ENCODE measurements around the gene DMRT1.

The DMRT1 gene

DNA sequence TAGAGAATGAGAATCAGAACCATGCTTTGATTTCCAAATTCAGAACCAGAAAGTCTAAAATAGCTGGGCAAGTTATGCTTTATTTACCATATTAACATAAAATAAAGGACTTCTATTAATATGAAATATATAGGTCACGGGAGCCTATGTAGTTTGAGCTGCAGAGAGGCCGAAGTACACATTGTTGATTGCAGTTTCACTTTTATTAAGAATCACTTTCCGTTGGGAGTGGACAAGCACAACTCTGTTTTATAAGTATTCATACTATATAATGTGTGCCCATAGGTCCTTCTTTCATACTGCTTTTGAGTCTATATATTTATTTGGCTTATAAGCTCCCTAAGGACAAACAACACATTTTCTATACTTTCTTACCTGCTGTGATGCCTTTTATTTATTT, 76.2 kb downstream of the DMRT1 start:
- no peak overlapping the region for H4K91ac ChIP-seq (ENCODE audit: low read depth, low read length, poor library complexity)
- H3K4me2 ChIP-seq (ENCODE audit: insufficient read depth, low read length, poor library complexity, severe bottlenecking) = no peak overlapping the region
- no peak for DNase-seq (ENCODE audit: low spot score)
- H3K18ac ChIP-seq (ENCODE audit: low read length) = no peak overlapping the region
- no peak overlapping the region for H2AK5ac ChIP-seq (ENCODE audit: low read depth, low read length)
- no peak overlapping the region for H3K14ac ChIP-seq (ENCODE audit: low read length)
- H3K4me1 ChIP-seq (ENCODE audit: control insufficient read depth in 2 of 2, insufficient read depth in 1 of 2, low read depth in 1 of 2, low read length in 2 of 2) = no peaks in the 10 kb centered on the region
- no peaks in the 10 kb centered on the region for H3K9me3 ChIP-seq (replicated peaks in 1 of 2; ENCODE audit: control insufficient read depth in 2 of 2, insufficient read depth in 1 of 2, low read depth in 1 of 2, low read length in 2 of 2)
- H3K4ac ChIP-seq (ENCODE audit: low read length) = no peak overlapping the region
- no peak overlapping the region for H3K23ac ChIP-seq (ENCODE audit: low read depth, low read length, poor library complexity)
- H2AFZ ChIP-seq (ENCODE audit: low read length) = no peak overlapping the region
- H2BK5ac ChIP-seq (ENCODE audit: low read length) = no peak overlapping the region
- H3K36me3 ChIP-seq (replicated peaks in 1 of 2; ENCODE audit: control insufficient read depth in 2 of 2, insufficient read depth in 2 of 2, low read length in 2 of 2) = no peaks in the 10 kb centered on the region
- no CpG with 5 or more reads among the region's 3 CpGs for WGBS, 2 donors (ENCODE audit: extremely low coverage in 2 of 2, insufficient read length in 2 of 2, insufficient replicate concordance in 1 of 2)
- no peak overlapping the region for H3K27ac ChIP-seq (replicated peaks; ENCODE audit: low read length)
- H4K8ac ChIP-seq (ENCODE audit: low read depth, low read length) = no peak overlapping the region
- no peak overlapping the region for H2BK120ac ChIP-seq (ENCODE audit: low read depth, low read length)
- H3K4me3 ChIP-seq (ENCODE audit: low read length in 2 of 2) = no peak overlapping the region
- H3K9ac ChIP-seq (ENCODE audit: low read depth, low read length, poor library complexity) = no peak overlapping the region
- no peak overlapping the region for H2BK12ac ChIP-seq (ENCODE audit: low read length)
- peaks cover 0 to 3% (median 0%) of the 10 kb centered on the region in 3 experiments for H3K27me3 ChIP-seq (ENCODE audit: control insufficient read depth in 3 of 3, insufficient read depth in 3 of 3, low read depth in 1 of 3, low read length in 3 of 3)
- H2BK15ac ChIP-seq (ENCODE audit: low read length) = no peak overlapping the region
- H3K79me1 ChIP-seq (ENCODE audit: low read depth, low read length) = no peaks in the 10 kb centered on the region

DNA sequence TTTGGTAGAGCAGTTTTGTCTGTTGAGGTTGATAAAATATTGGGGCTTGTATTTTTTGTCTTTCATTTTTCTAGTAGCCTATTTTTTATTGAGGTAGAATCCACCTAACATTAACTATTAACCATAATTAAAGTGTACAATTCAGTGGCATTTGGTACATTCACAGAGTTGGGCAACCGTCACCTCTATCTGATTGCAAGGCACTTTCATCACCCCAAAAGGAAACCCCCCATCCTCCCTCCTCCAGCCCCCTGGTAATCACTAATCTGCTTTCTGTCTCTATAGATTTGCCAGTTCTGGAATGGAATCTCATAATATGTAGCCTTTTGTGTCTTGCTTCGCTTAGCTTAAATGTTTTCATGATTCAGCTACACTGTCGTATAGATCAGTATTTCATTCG, 79.4 kb downstream of the DMRT1 start:
- Histone ChIP-seq H3K36me3 (replicated peaks in 1 of 2; ENCODE audit: control insufficient read depth in 2 of 2, insufficient read depth in 2 of 2, low read length in 2 of 2) (no peaks in the 10 kb centered on the region), H3K27me3 (ENCODE audit: control insufficient read depth in 3 of 3, insufficient read depth in 3 of 3, low read depth in 1 of 3, low read length in 3 of 3) (peaks cover 0 to 3% (median 0%) of the 10 kb centered on the region in 3 experiments), H2AFZ (ENCODE audit: low read length) (no peak overlapping the region), H2AK5ac (ENCODE audit: low read depth, low read length) (no peak overlapping the region), H4K91ac (ENCODE audit: low read depth, low read length, poor library complexity) (no peak overlapping the region), H3K23ac (ENCODE audit: low read depth, low read length, poor library complexity) (no peak overlapping the region), H2BK5ac (ENCODE audit: low read length) (no peak overlapping the region), H3K79me1 (ENCODE audit: low read depth, low read length) (no peaks in the 10 kb centered on the region), H3K14ac (ENCODE audit: low read length) (no peak overlapping the region), H2BK15ac (ENCODE audit: low read length) (no peak overlapping the region), H2BK12ac (ENCODE audit: low read length) (no peak overlapping the region), H2BK120ac (ENCODE audit: low read depth, low read length) (no peak overlapping the region), H3K4me1 (ENCODE audit: control insufficient read depth in 2 of 2, insufficient read depth in 1 of 2, low read depth in 1 of 2, low read length in 2 of 2) (no peaks in the 10 kb centered on the region), H3K9ac (ENCODE audit: low read depth, low read length, poor library complexity) (no peak overlapping the region), H4K8ac (ENCODE audit: low read depth, low read length) (no peak overlapping the region), H3K4me3 (ENCODE audit: low read length in 2 of 2) (no peak overlapping the region), H3K4ac (ENCODE audit: low read length) (no peak overlapping the region), H3K9me3 (replicated peaks in 1 of 2; ENCODE audit: control insufficient read depth in 2 of 2, insufficient read depth in 1 of 2, low read depth in 1 of 2, low read length in 2 of 2) (no peaks in the 10 kb centered on the region), H3K4me2 (ENCODE audit: insufficient read depth, low read length, poor library complexity, severe bottlenecking) (no peak overlapping the region), H3K18ac (ENCODE audit: low read length) (no peak overlapping the region), H3K27ac (replicated peaks; ENCODE audit: low read length) (no peak overlapping the region)
- no peak for DNase-seq (ENCODE audit: low spot score)
- WGBS, 2 donors (ENCODE audit: extremely low coverage in 2 of 2, insufficient read length in 2 of 2, insufficient replicate concordance in 1 of 2) = no CpG with 5 or more reads among the region's 4 CpGs

DNA sequence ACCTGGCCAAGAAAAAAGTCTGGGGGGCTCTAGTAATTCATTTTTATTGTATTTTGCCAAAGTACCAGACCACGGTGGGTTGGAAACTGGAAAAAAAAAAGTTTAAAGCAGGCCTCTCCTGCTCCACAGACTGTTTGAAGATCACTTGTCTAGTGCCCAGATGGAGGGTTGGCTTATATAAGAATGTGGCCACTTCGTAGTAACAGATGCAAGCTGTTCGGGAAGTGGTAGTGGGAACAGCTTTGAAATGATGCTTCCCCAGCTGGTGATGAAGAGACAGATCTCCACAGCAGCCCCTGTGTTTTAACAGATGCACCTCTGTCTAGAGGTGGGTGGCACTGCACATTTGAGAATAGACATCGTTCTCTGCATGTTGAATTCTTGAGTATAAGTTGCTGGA, 80.7 kb downstream of the DMRT1 start:
- Histone ChIP-seq H3K36me3 (replicated peaks in 1 of 2; ENCODE audit: control insufficient read depth in 2 of 2, insufficient read depth in 2 of 2, low read length in 2 of 2) (no peaks in the 10 kb centered on the region), H4K91ac (ENCODE audit: low read depth, low read length, poor library complexity) (no peak overlapping the region), H2BK15ac (ENCODE audit: low read length) (no peak overlapping the region), H3K9me3 (replicated peaks in 1 of 2; ENCODE audit: control insufficient read depth in 2 of 2, insufficient read depth in 1 of 2, low read depth in 1 of 2, low read length in 2 of 2) (no peaks in the 10 kb centered on the region), H3K4me3 (ENCODE audit: low read length in 2 of 2) (no peak overlapping the region), H2AK5ac (ENCODE audit: low read depth, low read length) (no peak overlapping the region), H3K27ac (replicated peaks; ENCODE audit: low read length) (no peak overlapping the region), H3K4me2 (ENCODE audit: insufficient read depth, low read length, poor library complexity, severe bottlenecking) (no peak overlapping the region), H3K23ac (ENCODE audit: low read depth, low read length, poor library complexity) (no peak overlapping the region), H3K4ac (ENCODE audit: low read length) (no peak overlapping the region), H2AFZ (ENCODE audit: low read length) (no peak overlapping the region), H2BK12ac (ENCODE audit: low read length) (no peak overlapping the region), H4K8ac (ENCODE audit: low read depth, low read length) (no peak overlapping the region), H3K79me1 (ENCODE audit: low read depth, low read length) (no peaks in the 10 kb centered on the region), H3K27me3 (ENCODE audit: control insufficient read depth in 3 of 3, insufficient read depth in 3 of 3, low read depth in 1 of 3, low read length in 3 of 3) (peaks cover 0 to 3% (median 0%) of the 10 kb centered on the region in 3 experiments), H2BK5ac (ENCODE audit: low read length) (no peak overlapping the region), H3K14ac (ENCODE audit: low read length) (no peak overlapping the region), H3K9ac (ENCODE audit: low read depth, low read length, poor library complexity) (no peak overlapping the region), H2BK120ac (ENCODE audit: low read depth, low read length) (no peak overlapping the region), H3K4me1 (ENCODE audit: control insufficient read depth in 2 of 2, insufficient read depth in 1 of 2, low read depth in 1 of 2, low read length in 2 of 2) (no peaks in the 10 kb centered on the region), H3K18ac (ENCODE audit: low read length) (no peak overlapping the region)
- WGBS, 2 donors (ENCODE audit: extremely low coverage in 2 of 2, insufficient read length in 2 of 2, insufficient replicate concordance in 1 of 2) = no CpG with 5 or more reads among the region's 4 CpGs
- DNase-seq (ENCODE audit: low spot score) = no peak

DNA sequence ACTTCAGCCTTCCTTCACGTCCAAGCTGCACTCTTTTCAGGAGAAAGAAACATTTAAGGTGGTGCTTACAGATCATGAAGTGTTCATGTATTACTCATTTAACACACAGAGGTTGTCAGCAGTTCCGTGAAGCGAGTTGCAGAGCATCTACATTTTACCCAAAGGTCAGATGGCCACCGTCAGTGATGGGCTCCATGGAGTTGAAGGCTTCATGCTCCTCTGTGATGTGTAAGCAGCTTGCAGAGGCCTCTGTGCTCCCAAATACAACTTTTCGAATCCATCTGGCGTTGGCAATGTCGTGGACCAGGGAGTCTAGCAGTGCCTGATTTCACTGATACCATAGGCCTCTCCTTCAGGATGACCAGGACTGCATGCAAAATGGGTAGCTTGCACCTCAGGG, 81.2 kb downstream of the DMRT1 start:
- Histone ChIP-seq H3K14ac (ENCODE audit: low read length) (no peak overlapping the region), H3K4me2 (ENCODE audit: insufficient read depth, low read length, poor library complexity, severe bottlenecking) (no peak overlapping the region)
- no CpG with 5 or more reads among the region's 7 CpGs for whole genome bisulfite sequencing, 2 donors (ENCODE audit: extremely low coverage in 2 of 2, insufficient read length in 2 of 2, insufficient replicate concordance in 1 of 2)

More for the DNA sequence above, 81.2 kb downstream of the DMRT1 start:
- Histone ChIP-seq H2BK5ac (ENCODE audit: low read length) (no peak overlapping the region), H4K8ac (ENCODE audit: low read depth, low read length) (no peak overlapping the region), H2BK15ac (ENCODE audit: low read length) (no peak overlapping the region), H2AK5ac (ENCODE audit: low read depth, low read length) (no peak overlapping the region), H3K27ac (replicated peaks; ENCODE audit: low read length) (no peak overlapping the region), H2BK120ac (ENCODE audit: low read depth, low read length) (no peak overlapping the region), H3K79me1 (ENCODE audit: low read depth, low read length) (no peaks in the 10 kb centered on the region), H2AFZ (ENCODE audit: low read length) (no peak overlapping the region), H3K4ac (ENCODE audit: low read length) (no peak overlapping the region), H3K18ac (ENCODE audit: low read length) (no peak overlapping the region), H3K36me3 (replicated peaks in 1 of 2; ENCODE audit: control insufficient read depth in 2 of 2, insufficient read depth in 2 of 2, low read length in 2 of 2) (no peaks in the 10 kb centered on the region), H4K91ac (ENCODE audit: low read depth, low read length, poor library complexity) (no peak overlapping the region), H3K9ac (ENCODE audit: low read depth, low read length, poor library complexity) (no peak overlapping the region), H3K9me3 (replicated peaks in 1 of 2; ENCODE audit: control insufficient read depth in 2 of 2, insufficient read depth in 1 of 2, low read depth in 1 of 2, low read length in 2 of 2) (no peaks in the 10 kb centered on the region), H3K27me3 (ENCODE audit: control insufficient read depth in 3 of 3, insufficient read depth in 3 of 3, low read depth in 1 of 3, low read length in 3 of 3) (peaks cover 0 to 3% (median 0%) of the 10 kb centered on the region in 3 experiments), H3K23ac (ENCODE audit: low read depth, low read length, poor library complexity) (no peak overlapping the region), H3K4me3 (ENCODE audit: low read length in 2 of 2) (no peak overlapping the region), H3K4me1 (ENCODE audit: control insufficient read depth in 2 of 2, insufficient read depth in 1 of 2, low read depth in 1 of 2, low read length in 2 of 2) (no peaks in the 10 kb centered on the region), H2BK12ac (ENCODE audit: low read length) (no peak overlapping the region)
- DNase-seq (ENCODE audit: low spot score) = no peak

Measured in neuronal stem cell (in vitro differentiated cells).